Hematopoietic multipotent progenitor cell treated with erythropoietin and hydrocortisone succinate and interleukin-3 and kit ligand, for 8 days (in vitro differentiated cells): ENCODE measurements around the gene PXYLP1.
A peak's percentile ranks its signal among the peaks of the same experiment; 100 is the strongest.

ENCODE experiments used
- DNase-seq: peaks from one replicate; pipeline ENCODE4 v3.0.0-alpha.2; 2015

The PXYLP1 gene

DNA sequence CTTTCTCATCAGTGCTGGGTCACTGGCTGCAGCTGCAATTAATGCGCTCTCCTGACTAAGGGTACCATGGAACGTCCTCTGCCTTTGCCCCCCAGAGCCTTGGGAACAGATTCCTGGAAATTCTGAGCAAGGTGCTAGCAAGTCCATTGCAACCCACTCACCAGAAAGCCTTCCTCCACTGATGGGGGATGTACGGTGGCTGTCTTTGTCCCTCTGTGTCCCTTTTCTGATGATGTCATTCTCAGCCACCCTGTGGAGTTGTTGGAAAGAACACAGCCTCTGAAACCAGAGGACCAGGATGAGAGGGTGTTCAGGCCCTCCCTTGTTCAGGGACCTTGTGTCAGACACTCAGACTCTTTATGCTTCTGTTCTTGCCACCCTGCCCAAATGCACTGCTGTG lies 98.6 kb downstream of the PXYLP1 start:
- DNase-seq: no peak

DNA sequence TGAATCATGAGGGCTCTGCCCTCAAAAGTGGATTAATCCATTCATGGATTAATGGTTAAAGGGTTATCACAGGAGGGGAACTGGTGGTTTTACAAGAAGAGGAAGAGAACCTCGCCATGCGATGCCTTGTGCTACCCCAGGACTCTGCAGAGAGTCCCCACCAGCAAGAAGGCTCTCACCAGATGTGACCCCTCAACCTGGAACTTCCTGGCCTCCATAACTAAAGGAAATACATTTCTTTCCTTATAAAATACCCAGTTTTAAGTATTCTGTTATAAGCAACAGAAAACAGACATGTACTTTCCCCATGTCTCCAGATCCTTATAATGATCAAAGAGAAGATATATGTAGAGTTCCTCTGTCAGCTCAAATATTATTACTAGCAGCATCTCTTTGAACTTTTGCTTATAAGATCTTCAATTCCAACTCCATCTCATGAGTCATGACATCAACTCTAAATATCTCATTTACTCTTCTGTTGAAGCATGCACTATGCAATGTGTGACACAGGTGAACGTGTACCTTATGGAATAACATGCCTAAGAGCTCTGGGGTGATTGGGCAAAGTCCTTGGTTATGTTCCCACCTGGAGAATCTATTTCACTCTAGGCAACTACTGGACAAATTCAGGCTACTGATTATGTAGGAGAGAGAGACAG lies 99.2 kb downstream of the PXYLP1 start:
- no peak for DNase-seq

DNA sequence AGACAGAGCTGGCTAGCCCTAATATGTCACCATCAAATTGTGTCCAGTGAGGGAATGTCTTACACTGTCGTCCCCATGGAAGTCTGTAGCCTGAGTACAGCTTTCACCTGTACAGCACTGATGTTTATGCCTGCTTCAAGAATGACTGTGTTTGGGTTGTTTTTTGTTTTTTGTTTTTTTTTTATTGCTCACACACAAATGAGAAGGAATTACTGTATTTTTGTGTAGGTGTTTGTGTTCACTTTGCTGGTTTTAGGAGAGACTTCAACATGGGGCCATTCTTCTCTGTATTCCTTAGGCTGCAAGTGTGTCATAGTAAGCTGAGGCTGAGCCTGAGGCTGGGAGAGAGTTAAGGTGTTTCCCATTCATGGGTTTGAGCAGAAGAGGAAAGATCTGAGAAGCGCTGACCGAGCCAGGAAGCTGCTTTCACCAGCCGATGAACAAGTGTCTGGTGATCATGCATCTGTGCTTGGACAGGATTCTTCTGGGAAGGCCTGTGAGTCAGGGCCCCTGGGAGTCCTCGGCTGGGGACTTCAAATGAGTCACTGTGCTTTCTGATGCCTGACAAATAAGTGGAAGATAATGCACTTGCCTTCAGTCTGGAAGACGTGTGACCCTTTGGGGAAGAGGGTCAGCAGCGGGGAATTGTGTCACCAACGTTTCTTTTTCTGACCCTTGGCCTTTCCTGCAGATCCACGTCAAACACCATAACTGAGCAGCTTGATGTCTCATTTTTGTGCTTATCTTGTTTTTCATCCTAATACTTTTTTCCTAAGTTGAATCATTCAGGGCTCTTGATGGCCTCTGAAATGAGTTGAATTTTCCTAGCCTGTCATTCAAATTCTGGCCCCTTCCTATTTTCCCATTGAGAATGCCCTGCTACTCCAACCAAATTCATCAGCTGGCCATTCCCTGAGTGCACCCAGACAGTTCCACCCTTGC lies 100.0 kb downstream of the PXYLP1 start:
- peak; percentile 28 for DNase-seq

DNA sequence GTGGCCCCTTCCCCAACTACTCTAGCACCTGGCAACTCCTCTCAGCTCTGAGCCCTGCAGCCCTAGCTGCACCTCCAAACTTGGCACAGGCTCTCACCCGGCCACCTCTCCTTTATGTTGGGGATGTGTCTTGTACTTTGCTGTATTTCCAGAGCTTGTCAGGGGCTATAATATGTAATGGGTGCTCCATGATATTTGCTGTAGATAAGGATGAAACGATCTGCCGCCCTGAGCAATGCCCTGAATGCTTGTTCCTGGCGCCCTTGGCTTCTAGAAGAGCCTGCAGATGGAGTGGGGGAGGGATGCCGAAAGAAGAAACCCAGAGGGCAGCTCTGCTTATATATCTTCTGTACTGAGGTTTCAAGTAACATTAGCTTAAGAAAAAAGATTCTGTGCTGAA lies 100.8 kb downstream of the PXYLP1 start:
- no peak for DNase-seq

DNA sequence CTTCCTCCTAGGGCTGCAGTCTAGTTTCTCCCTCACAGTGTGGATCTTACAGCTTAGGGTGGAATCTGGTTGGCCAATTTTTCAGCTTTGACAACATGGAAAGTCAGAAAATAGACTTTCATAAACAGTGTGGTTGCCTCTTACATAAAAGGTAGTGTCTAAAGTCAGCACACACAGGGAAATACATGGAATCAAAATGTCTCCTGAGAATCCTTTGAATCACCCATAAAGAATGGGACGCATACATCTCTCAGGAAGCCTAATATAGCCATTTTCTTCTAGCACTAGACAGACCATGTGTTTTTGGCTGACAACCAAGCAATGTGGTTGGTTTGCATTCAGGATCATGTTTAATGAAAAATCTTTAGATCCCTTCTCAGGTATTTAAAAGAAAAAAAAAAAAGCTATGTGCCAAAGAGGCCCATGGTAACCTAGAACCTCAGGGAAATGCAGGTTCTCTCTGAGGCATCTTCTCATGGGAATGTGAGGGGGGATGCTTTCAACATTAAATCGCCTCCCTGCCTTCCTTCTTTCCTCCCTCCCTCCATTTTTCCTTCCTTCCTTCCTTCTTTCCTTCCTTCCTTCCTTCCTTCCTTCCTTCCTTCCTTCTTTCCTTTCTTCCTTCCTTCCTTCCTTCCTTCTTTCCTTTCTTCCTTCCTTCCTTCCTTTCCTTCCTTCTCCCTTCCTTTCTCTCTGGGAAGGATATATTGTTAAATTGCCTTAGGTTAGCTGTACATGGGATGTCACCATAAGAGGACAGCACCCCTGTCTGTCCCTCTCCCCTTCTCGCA lies 102.4 kb downstream of the PXYLP1 start:
- DNase-seq: no peak

DNA sequence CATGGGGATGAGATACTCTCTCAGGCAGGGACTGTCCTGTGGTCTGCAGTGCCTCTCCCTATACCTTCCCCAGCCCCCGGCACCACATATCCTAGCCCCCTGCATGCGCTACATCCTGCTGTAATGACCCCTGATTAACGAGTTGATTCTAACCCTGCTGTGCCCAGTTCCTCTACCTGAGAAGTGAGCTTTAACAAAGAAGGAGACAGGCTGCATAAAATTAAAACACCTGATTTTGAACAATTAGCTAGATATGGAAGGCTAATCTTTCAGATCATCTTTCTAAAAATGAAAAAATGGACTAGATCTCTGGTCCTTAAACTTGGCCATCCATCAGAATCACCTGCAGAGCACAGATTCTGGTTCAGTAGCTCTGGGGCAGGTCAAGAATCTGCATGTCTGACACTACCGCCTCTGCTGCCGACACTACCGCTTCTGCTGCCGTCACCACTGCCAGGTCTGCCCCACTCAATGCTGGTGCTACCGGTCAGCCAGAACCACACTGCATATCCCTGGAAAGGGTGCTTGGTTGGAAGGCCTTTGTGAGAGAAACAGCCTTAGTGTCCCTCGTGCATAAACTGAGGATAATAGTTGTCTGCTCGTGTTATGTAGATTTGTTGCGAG lies 103.1 kb downstream of the PXYLP1 start:
- DNase-seq: no peak

DNA sequence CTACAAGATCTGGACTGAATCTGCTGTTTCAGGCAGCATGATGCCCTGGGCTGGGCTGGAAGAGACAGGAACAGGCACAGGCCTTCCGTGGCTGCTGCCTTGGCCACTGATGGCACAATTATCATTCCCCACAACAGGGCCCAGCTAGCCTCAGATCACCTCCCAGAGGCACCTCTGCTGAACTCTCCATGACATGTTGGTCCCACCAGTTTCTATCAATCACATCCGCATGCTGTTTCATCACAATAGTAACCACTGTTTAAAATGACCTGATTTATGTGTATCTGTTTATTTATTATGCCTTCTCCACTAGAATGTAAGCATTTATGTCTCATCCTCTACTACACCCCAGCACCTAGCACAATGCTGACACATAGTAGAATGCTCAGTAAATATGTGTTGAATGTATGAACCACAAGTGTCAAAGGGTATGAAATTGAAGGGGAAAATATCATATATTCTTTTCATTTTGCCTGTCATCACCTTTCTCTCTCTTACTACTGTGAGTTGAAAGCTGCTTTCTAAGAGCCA lies 104.0 kb downstream of the PXYLP1 start:
- no peak for DNase-seq

DNA sequence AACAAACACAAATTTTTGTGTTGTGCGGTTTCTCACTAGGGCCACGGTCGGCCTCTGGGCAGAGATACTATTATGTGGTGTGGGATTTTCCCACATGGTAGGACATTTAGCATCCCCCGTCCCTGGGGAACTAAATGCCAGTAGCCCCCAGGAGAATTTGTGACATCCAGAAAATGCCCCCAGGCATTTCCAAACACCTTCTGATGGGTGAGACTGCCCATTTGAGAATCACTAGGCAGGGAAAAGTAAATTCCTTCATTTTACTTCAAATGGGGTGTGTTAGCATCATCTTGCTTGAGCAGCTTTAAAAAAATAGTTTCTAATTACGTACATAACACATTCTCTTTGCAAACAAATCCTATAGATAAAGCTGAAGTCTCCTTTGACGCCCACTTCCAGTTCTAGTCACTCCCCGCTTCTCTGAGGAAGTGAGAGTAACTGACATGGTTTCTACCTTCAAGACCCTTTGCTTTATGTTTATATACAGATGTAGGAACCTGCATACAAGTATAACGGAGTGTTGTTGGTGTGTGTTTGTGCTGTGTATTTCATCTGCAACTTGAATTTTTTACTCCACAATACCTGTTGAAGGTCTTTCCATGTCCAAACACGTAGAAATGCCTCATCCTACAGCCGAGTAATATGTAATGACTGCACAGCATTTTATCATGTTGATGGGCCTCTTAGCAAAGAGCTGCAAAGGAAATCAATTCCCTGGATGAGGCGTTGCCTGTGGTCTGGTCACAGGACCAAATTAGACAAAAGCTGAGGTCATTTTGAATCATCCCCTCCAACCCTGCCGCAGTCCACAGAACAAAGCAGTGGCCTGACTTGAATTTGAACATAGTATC lies 105.3 kb downstream of the PXYLP1 start:
- no peak for DNase-seq

DNA sequence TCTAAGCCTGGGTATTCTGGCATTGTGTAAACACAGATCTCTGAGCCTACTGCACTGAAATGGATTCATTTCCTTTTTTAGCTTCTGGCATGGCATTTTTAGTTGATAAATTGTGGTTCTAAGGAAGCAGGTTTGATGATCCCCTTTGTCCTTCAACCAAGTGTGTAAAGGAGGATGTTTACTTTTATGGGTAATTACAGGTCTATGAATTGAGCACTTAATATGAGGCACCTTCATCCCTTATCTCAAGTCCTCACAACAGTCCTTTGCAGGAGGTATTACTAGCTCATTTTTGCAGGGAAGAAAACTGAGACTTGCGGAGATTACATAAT lies 105.9 kb downstream of the PXYLP1 start:
- no peak for DNase-seq

DNA sequence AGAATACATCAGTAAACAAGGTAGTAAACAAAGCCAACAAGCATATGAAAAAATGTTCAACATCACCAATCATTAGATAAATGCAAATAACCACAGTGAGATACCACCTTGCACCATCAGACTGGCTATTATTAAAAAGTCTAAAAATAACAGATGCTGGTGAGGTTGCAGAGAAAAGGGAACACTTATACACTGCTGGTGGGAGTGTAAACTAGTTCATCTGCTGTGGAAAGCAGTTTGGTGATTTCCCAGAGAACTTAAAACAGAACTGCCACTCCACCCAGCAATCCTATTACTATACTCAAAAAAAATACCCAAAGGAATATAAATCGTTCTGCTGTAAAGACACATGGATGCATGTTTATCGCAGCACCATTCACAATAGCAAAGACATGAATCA lies 106.4 kb downstream of the PXYLP1 start:
- no peak for DNase-seq

DNA sequence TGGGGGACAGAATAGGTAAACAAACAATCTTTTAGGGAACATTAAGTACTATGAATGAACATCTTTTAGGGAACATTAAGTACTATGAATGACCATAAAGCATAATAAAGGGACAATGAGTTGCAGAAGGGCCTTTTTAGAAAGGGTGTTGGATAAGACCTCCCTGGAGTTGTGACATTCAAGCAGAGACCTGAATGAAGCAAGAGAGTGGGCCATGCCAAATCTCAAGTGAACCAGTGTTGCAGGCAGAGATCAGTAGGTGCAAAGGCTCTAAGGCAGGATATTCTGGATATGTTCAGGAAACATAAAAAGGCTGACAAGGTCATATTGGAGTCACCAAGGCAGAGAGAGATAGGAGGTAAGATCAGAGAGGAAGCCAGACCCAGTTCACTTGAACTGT lies 107.3 kb downstream of the PXYLP1 start:
- no peak for DNase-seq

DNA sequence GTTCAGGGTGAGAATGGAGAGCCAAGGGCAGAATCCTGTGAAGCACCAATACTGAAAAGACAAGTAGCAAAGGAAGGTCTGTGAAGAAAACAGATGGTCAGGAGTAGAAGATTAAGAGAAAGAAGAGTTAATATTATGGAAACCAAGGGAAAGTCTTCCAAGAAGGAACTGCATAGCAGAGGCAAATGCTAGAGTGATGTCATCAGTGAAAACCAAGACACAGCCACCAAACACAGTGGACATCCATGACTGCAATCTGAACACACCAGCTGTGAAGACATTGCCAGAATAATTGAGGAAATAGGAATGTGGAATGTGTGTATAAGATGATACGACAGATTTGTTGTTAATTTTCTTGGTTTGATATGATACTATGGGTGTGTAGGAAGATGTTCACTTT lies 109.9 kb downstream of the PXYLP1 start:
- DNase-seq: no peak

DNA sequence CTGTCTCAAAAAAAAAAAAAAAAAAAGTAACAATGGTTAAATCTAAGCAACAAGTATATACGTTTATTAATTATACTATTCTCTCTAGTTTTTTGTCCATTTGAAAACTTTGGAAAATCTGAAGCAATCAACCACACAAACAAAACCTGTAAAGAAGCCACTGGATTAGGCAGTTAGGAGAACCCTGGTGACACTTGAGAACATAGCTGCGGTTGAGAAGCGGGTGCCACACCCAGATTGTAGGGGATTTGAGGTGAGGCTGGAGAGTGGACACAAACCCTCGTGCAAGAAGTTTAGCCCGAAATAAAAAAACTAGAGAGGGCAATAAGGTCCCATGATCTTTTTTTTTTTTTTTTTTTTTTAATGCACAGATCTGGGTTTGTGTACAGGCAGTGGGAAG lies 110.8 kb downstream of the PXYLP1 start:
- no peak for DNase-seq

DNA sequence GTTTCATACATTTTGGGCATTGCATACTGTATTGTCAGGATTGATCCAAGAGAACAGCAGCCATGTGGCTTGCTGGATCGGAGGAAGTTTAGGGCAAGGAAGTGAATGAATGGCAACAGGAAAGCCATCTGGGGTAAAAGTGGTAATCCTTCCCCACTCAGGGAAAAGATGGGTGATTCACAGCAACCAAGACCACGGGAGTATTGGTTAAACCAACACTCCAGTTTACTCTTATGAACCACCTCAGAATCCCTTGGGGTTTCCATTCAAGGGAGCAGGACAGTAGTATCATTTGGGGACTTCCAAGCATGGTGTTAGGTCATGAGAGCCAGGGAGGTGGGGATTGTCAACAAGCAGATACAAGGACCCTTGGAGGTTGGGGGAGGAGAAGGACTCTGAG lies 111.5 kb downstream of the PXYLP1 start:
- no peak for DNase-seq

DNA sequence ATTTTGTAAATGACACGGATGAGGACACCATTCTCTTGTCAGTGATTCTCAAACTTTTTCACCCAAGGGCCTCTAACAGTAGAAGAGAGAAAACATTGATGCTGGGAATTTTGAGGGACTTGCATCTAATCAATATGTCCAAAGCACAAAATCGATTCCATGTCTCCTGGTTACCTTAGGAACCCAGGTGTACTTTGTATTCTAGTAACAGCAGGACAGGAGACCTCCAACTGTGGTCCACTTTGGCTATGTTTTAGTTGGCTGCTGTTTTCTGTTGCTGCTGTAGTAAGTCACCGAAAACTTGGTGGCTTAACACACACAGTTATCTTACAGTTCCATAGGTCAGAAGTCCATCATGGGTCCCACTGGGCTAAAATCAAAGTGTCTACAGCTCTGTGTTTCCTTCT lies 112.2 kb downstream of the PXYLP1 start:
- DNase-seq: no peak
